SK-N-SH (cell line): ENCODE results near the gene CCDC102A. TPM values are rescaled to one million over a fixed set of nuclear protein-coding genes. Genes with fewer than 3 reads are reported as not detected.

Experiments used
- CTCF ChIA-PET: fragments of 300-600, 350-600 bp; formaldehyde crosslinking; extraction: SDS; loops from one replicate; lab custom pipeline; 2021; lab: Yijun Ruan, JAX
- POLR2A ChIA-PET: fragments of 350-600 bp; sonication (Branson Sonifier 250); formaldehyde crosslinking; extraction: SDS; loops from one replicate; lab custom pipeline; 2020; ENCODE audit warnings: antibody characterized with exemption, inconsistent platforms; lab: Yijun Ruan, JAX
- DNase-seq: peaks from one replicate; pipeline ENCODE4 v3.0.0; 2012
- H2AFZ ChIP-seq: fragments of 200-600 bp; sonication (generic); 2 replicates; pipeline ENCODE4 v1.8.1; 2016; ENCODE audit warnings: antibody characterized with exemption, mild to moderate bottlenecking, low read depth
- H3F3A ChIP-seq: fragments of 200-600 bp; sonication (generic); replicated peaks from 2 replicates; pipeline ENCODE3; 2016; ENCODE audit warnings: antibody characterized with exemption, mild to moderate bottlenecking; ENCODE audit not compliant: insufficient read depth
- H3K27ac ChIP-seq, 2 experiments: fragments of 200-500 bp in 1 of 2; fragments of 200-600 bp in 1 of 2; sonication (Bioruptor generic) in 1 of 2; sonication (generic), shearing (Covaris generic) in 1 of 2; 2 replicates each; pipeline versions ENCODE4 v1.5.1 to v1.6.1; 2014 to 2016; ENCODE audit warnings: low read depth in 2 of 2, inconsistent platforms in 1 of 2, low read length in 1 of 2, mild to moderate bottlenecking in 1 of 2, mixed read lengths in 1 of 2
- H3K27me3 ChIP-seq: fragments of 200-600 bp; sonication (generic), shearing (Covaris generic); 2 replicates; pipeline ENCODE4 v1.6.1; 2016; ENCODE audit warnings: mixed run types; ENCODE audit not compliant: insufficient read depth
- H3K36me3 ChIP-seq, 2 experiments: fragments of 200-500 bp in 1 of 2; fragments of 200-600 bp in 1 of 2; sonication (Bioruptor generic) in 1 of 2; sonication (generic) in 1 of 2; replicated peaks in 1 of 2; 2 replicates each; pipeline versions ENCODE3 to v1.5.1; 2014 to 2016; ENCODE audit warnings: low read length in 1 of 2, mild to moderate bottlenecking in 1 of 2; ENCODE audit not compliant: insufficient read depth in 2 of 2, control insufficient read depth in 1 of 2
- H3K4me1 ChIP-seq, 2 experiments: fragments of 200-500 bp in 1 of 2; fragments of 200-600 bp in 1 of 2; sonication (Bioruptor generic) in 1 of 2; sonication (generic), shearing (Covaris generic) in 1 of 2; 2 replicates each; pipeline versions ENCODE4 v1.5.1 to v1.6.1; 2014 to 2016; ENCODE audit warnings: low read depth in 1 of 2, low read length in 1 of 2, mixed run types in 1 of 2; ENCODE audit not compliant: insufficient read depth in 2 of 2, control insufficient read depth in 1 of 2
- H3K4me2 ChIP-seq: fragments of 200-600 bp; sonication (generic), shearing (Covaris generic); 2 replicates; pipeline ENCODE4 v1.6.1; 2017; ENCODE audit warnings: mixed run types
- H3K4me3 ChIP-seq, 2 experiments: fragments of 200-500 bp in 1 of 2; fragments of 200-600 bp in 1 of 2; sonication (Bioruptor generic) in 1 of 2; sonication (generic), shearing (Covaris generic) in 1 of 2; 2 replicates each; pipeline versions ENCODE4 v1.5.1 to v1.8.1; 2014 to 2016; ENCODE audit warnings: low read depth in 2 of 2, inconsistent platforms in 1 of 2, low read length in 1 of 2, mild to moderate bottlenecking in 1 of 2, mixed read lengths in 1 of 2, moderate library complexity in 1 of 2
- H3K79me2 ChIP-seq: fragments of 200-600 bp; sonication (generic); 2 replicates; pipeline ENCODE4 v1.8.1; 2017; ENCODE audit warnings: mild to moderate bottlenecking; ENCODE audit not compliant: insufficient read depth
- H3K9ac ChIP-seq: fragments of 200-600 bp; sonication (generic); 2 replicates; pipeline ENCODE4 v1.6.1; 2017; ENCODE audit warnings: mixed run types
- H3K9me2 ChIP-seq: fragments of 200-600 bp; sonication (generic); 2 replicates; pipeline ENCODE4 v1.6.1; 2017; ENCODE audit warnings: mixed run types
- H3K9me3 ChIP-seq: fragments of 200-600 bp; sonication (generic); 2 replicates; pipeline ENCODE4 v1.6.1; 2017; ENCODE audit warnings: mixed run types, mild to moderate bottlenecking, moderate library complexity
- H4K20me1 ChIP-seq: fragments of 200-600 bp; sonication (generic); 2 replicates; pipeline ENCODE4 v1.6.1; 2017; ENCODE audit warnings: mild to moderate bottlenecking, mixed run types; ENCODE audit not compliant: insufficient read depth
- CHD2 ChIP-seq: fragments of 150-350 bp; IDR thresholded peaks from 2 replicates; pipeline ENCODE4 v1.6.1; 2018; ENCODE audit warnings: low read length; ENCODE audit not compliant: partially characterized antibody
- EP300 ChIP-seq, 2 experiments: IDR thresholded peaks; 2 replicates each; pipeline versions ENCODE4 v1.4.0 to v1.6.1; 2012; ENCODE audit warnings: borderline replicate concordance in 1 of 2, low read depth in 1 of 2, low read length in 1 of 2
- FOXM1 ChIP-seq: IDR thresholded peaks from 2 replicates; pipeline ENCODE4 v1.4.0; 2012; ENCODE audit warnings: low read depth, mild to moderate bottlenecking
- MEF2A ChIP-seq: IDR thresholded peaks from 2 replicates; pipeline ENCODE4 v1.4.0; 2012; ENCODE audit warnings: low read depth, borderline replicate concordance
- MXI1 ChIP-seq: IDR thresholded peaks from 2 replicates; pipeline ENCODE4 v1.6.1; 2012; ENCODE audit warnings: mild to moderate bottlenecking, low read depth, low read length, improper control_type of control experiment
- NRF1 ChIP-seq: IDR thresholded peaks from 2 replicates; pipeline ENCODE4 v1.6.1; 2012; ENCODE audit warnings: low read depth, mild to moderate bottlenecking, low read length
- POLR2AphosphoS5 ChIP-seq: IDR thresholded peaks from 2 replicates; pipeline ENCODE4 v1.6.1; 2012; ENCODE audit warnings: low read depth, low read length
- RFX5 ChIP-seq: IDR thresholded peaks from 2 replicates; pipeline ENCODE4 v1.6.1; 2012; ENCODE audit warnings: mild to moderate bottlenecking, improper control_type of control experiment, low read length
- TEAD4 ChIP-seq: IDR thresholded peaks from 2 replicates; pipeline ENCODE4 v1.4.0; 2012; ENCODE audit warnings: mild to moderate bottlenecking, borderline replicate concordance; ENCODE audit not compliant: insufficient read depth
- USF1 ChIP-seq: IDR thresholded peaks from 2 replicates; pipeline ENCODE4 v1.4.0; 2012; ENCODE audit warnings: low read depth, borderline replicate concordance
- USF2 ChIP-seq: fragments of 150-350 bp; IDR thresholded peaks from 2 replicates; pipeline ENCODE4 v1.6.1; 2017; ENCODE audit warnings: antibody characterized with exemption, low read length, low read depth, borderline replicate concordance
- WGBS: methylation state at CpG from one replicate; pipeline ENCODE4 v1.1.6; 2017; ENCODE audit warnings: low lambda C conversion rate; 5-methylcytosine and 5-hydroxymethylcytosine counted together
- polyA plus RNA-seq, 3 experiments: library from polyadenylated mRNA; depleted of rRNA; stranded (reverse); fragments of >200 nt; gene quantifications; 2 replicates each; pipeline ENCODE4 v1.2.3, GENCODE V29; 2012
- TF ChIP-seq, protein P1 (sequence below): fragments of 200-600 bp; sonication (generic); IDR thresholded peaks from 2 replicates; pipeline ENCODE4 v1.6.1; 2017; ENCODE audit warnings: antibody characterized with exemption, mild to moderate bottlenecking, moderate library complexity

CCDC102A gene
- polyA plus RNA-seq, 1 of the 3 experiments (the other 2 are of a cell fraction), result 26.2 TPM

- Histone ChIP-seq H3K4me3 (no peak overlapping the region), H3F3A (no peaks in the 10 kb centered on the region), H3K9me2 (no peaks in the 10 kb centered on the region), H3K9me3 (no peaks in the 10 kb centered on the region), H4K20me1 (no peaks in the 10 kb centered on the region), H3K4me1 (peaks cover 2 to 10% of the 10 kb centered on the region in 2 experiments; a peak in 3 of 4 replicates), H3K36me3 (peaks cover 5 to 7% of the 10 kb centered on the region in 2 experiments), H3K9ac (no peak overlapping the region), H3K4me2 (no peak overlapping the region), H3K27me3 (no peaks in the 10 kb centered on the region), H2AFZ (no peak overlapping the region), H3K27ac (no peak overlapping the region)
- no peak for DNase-seq
- CTCF ChIA-PET, result interaction anchor here (0.7 to 23.0 kb wide), 6 partner anchors 8 to 226 kb away, joined by 3 to 426 read pairs (median 6); partner anchors contain the start of gene POLR2C
- 86% methylated on average over 14 of the region's 18 CpGs for WGBS
- no peak for TF ChIP-seq FOXM1
- TF ChIP-seq, protein P1, sequence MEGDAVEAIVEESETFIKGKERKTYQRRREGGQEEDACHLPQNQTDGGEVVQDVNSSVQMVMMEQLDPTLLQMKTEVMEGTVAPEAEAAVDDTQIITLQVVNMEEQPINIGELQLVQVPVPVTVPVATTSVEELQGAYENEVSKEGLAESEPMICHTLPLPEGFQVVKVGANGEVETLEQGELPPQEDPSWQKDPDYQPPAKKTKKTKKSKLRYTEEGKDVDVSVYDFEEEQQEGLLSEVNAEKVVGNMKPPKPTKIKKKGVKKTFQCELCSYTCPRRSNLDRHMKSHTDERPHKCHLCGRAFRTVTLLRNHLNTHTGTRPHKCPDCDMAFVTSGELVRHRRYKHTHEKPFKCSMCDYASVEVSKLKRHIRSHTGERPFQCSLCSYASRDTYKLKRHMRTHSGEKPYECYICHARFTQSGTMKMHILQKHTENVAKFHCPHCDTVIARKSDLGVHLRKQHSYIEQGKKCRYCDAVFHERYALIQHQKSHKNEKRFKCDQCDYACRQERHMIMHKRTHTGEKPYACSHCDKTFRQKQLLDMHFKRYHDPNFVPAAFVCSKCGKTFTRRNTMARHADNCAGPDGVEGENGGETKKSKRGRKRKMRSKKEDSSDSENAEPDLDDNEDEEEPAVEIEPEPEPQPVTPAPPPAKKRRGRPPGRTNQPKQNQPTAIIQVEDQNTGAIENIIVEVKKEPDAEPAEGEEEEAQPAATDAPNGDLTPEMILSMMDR, result no peak
- TF ChIP-seq USF2, result no peak
- no peak for TF ChIP-seq MEF2A
- TF ChIP-seq, all 33 proteins: peak for 0
- H3K79me2 ChIP-seq, result no peaks in the 10 kb centered on the region
- POLR2A ChIA-PET, result no interaction called here
These were observed 10.6 kb downstream of the CCDC102A start for GRCh38 chr16:57525761-57526160.

DNA sequence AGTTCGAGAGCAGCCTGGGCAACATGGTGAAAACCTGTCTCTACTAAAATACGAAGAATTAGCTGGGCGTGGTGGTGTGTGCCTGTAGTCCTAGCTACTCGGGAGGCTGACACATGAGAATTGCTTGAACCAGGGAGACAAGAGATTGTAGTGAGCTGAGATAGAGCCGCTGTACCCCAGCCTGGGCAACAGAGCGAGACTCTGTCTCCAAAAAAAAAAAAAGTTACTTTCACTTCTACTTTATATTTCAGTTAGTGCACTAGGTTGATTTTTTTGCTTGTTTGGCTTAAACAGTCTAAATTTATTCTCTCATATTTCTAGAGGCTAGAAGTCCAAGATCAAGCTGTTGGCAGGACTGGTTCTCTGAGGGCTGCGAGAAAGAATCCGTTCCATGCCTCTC lies 13.4 kb downstream of the CCDC102A start:
- no peak for DNase-seq
- Histone ChIP-seq H3K36me3 (peaks cover 6 to 7% of the 10 kb centered on the region in 2 experiments), H3K4me2 (no peak overlapping the region), H3K4me3 (no peak overlapping the region), H3K79me2 (no peaks in the 10 kb centered on the region), H2AFZ (no peak overlapping the region), H3K9ac (no peak overlapping the region), H4K20me1 (no peaks in the 10 kb centered on the region), H3K27ac (no peak overlapping the region), H3K9me3 (no peaks in the 10 kb centered on the region), H3K27me3 (no peaks in the 10 kb centered on the region), H3F3A (no peaks in the 10 kb centered on the region), H3K9me2 (no peaks in the 10 kb centered on the region), H3K4me1 (no peaks in the 10 kb centered on the region; a peak in 1 of 4 replicates)
- POLR2A ChIA-PET, result interaction anchor here (0.6 kb wide), 1 partner anchor 428 kb away, joined by 4 read pairs; no protein-coding TSS in a partner anchor
- 96% methylated on average over 7 of the region's 8 CpGs for WGBS
- no peak for TF ChIP-seq TEAD4
- no peak for TF ChIP-seq MXI1
- no peak for TF ChIP-seq MEF2A
- TF ChIP-seq POLR2AphosphoS5, result no peak
- TF ChIP-seq RFX5, result no peak
- no peak for TF ChIP-seq USF1
- no peak for TF ChIP-seq EP300 (IDR thresholded peaks at IDR 0.05; ENCODE audit: borderline replicate concordance in 1 of 2, low read depth in 1 of 2, low read length in 1 of 2)
- TF ChIP-seq CHD2, result no peak
- no peak for TF ChIP-seq FOXM1
- TF ChIP-seq NRF1, result no peak
- CTCF ChIA-PET, result interaction anchor here (0.6 to 23.0 kb wide), 10 partner anchors 10 to 440 kb away, joined by 3 to 426 read pairs (median 4); partner anchors contain the start of genes CIAPIN1, COQ9 and POLR2C
